HG03439 (cell line): ENCODE results near the gene L3MBTL3.
"Not testable (repeated sequence)": the region's sequence is repeated elsewhere in the genome, so short reads cannot be mapped to it uniquely, and the experiment has no call there.

Experiments used
- ATAC-seq: cut with Tn5 transposase; IDR thresholded peaks from one replicate; pipeline ENCODE4 v1.9.1; 2021; ENCODE audit warnings: mild to moderate bottlenecking, moderate library complexity; ENCODE audit not compliant: unreplicated experiment

The L3MBTL3 gene

GRCh38 chr6:130134582-130134981 lies 116.2 kb downstream of the L3MBTL3 start:
- no peak for ATAC-seq

DNA sequence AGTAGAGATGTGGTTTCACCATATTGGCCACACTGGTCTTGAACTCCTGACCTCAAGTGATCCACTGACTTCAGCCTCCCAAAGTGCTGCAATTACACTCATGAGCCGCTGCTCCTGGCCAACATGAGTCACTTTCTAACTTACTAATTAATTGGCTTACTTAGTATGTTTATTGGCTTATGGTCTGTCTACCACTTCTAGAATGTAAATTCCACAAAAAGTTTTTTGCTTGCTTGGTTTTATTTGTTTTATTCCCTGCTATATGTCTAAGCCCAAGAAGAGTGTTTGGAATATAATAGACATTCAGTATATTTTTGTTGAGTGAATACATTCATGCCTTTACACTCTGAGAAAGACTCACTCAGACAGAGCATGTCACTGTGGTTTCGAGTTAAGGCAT lies 118.4 kb downstream of the L3MBTL3 start:
- ATAC-seq, result no peak

DNA sequence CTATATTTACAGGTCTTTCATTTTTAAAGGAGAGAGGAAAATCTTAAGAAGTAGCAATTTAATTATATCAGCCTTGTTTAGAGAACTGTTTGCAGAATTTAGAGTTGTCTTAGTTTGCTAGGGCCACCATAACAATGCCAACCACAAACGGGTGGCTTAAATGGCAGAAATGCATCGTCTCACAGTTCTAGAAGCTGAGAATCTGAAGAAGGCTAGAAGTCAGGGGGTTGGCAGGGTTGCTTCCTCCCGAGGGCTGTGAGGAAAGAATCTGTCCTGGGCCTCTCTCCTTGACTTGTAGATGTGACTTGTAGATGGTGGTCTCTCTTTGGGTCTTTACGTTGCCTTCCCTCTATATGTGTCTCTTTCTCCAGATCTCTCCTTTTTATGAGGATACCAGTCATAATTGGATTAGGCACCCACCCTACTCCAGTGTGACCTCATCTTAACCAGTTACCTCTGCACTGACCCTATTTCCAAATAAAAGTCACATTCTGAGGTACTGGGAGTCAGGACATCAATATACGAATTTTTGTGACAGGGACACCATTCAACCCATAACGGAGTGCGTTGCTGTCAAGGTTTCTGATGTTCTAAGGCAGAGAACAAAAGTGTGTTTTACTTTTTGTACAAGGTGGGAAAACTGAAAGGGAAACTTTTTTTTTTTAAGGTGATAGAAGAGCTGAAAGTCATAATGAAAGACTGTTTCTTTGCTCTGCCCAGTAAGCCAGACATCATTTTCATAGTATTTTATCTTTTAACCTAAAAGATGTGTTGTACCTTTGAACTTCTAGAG lies 119.9 kb downstream of the L3MBTL3 start:
- ATAC-seq, result peak; percentile 76

DNA sequence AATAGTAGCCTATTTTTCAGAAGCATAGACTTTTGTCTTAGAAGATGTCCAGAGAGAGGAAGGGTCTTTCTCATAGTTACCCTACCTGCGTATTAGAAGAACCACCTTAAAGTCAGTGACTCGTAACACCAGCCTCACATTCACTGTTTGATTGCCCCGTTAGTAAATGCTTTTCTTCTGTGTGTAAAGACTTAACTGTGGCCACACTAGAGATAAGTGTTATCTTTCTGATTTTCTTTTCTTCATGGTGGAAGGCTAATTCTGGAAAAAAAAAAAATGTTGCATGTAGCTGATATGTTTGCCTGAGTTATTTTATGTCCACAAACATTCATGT lies 120.5 kb downstream of the L3MBTL3 start:
- ATAC-seq, result peak; percentile 27

- no peak for ATAC-seq
Observed at GRCh38 chr6:130140084-130140483, 121.7 kb downstream of the L3MBTL3 start.

- no peak for ATAC-seq
Observed at GRCh38 chr6:130143709-130144108, 125.3 kb downstream of the L3MBTL3 start.

DNA sequence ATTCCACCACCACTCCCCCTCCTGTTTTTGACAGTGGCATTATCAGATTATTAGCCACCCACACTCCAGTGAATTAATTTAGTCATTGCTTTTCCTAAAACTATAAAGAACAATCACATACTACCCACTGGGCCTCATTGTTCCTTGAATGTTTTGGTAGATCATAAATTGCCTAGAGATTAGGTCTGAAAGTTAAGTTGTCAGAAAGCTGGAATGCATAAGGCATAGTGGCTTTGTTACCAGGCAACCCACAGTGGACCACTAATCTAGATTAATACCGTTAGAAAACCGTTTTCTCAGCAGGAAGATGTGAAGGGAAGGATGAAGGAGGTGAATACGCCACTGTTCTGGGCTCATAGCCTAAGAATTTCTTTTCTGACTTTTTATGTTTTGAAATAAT lies 128.7 kb downstream of the L3MBTL3 start:
- ATAC-seq, result no peak

GRCh38 chr6:130148181-130148580 lies 129.8 kb downstream of the L3MBTL3 start:
- ATAC-seq, result no peak

GRCh38 chr6:130149016-130149415 lies 130.6 kb downstream of the L3MBTL3 start:
- ATAC-seq, result not testable (repeated sequence)

GRCh38 chr6:130150906-130151305 lies 132.5 kb downstream of the L3MBTL3 start:
- ATAC-seq, result no peak

DNA sequence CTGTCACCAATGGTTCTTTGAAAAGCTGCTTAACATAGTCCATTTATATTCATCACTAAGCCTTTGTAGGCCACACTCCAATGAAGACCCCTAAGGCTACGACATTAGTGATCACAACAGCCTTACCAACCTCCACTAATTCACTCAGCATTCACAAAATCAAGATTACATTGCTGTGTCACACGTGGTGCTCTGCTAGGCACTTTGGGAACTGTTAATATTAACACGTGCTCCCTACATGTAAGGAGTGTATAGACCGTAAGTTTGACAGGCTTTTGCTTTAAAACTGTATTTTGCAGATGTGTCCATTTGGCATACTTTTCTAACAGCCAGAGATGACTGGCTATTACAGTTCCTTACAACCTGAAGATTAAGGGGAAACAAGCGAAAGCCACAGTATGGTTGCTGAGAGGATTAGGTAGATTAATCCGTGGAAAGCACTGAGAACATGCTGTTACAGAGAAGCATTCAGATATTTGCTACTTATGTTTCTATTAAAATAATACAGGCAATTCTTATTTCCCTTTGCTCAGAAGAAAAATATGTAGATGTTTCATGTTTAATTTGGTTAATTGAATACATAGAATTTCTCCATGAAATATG lies 134.6 kb downstream of the L3MBTL3 start:
- ATAC-seq, result no peak

DNA sequence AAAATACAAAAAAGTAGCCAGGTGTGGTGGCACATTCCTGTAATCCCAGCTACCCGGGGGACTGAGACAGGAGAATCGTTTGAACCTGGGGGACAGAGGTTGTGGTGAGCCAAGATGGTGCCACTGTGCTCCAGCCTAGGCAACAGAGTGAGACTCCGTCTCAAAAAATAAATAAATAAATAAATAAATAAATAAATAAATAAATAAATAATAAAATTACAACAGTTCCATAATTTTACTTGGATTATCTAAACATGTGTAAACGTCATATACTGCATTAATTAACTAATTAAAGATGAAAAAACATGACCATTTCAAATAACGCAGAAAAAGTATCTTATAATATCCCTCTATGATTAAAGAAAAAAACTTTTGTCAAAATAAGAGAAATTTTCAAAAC lies 138.5 kb downstream of the L3MBTL3 start:
- no peak for ATAC-seq

DNA sequence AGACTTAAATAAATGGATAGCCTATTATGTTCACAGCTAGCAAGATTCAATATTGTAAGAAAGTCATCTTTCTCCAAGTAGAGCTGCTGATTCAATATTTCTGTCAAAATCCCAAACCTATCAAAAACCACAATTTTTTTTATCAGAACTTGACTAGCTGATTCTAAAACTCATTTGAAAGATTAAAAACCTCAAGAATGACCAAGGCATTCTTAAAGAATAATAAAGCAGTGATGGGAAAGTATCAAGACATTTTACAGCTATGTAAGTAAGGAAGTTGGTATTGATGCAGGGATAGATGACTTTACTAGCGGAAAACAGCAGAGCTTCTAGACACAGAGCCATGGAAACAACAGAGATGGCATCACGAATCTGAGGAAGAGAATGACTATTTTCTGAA lies 139.7 kb downstream of the L3MBTL3 start:
- ATAC-seq, result no peak

DNA sequence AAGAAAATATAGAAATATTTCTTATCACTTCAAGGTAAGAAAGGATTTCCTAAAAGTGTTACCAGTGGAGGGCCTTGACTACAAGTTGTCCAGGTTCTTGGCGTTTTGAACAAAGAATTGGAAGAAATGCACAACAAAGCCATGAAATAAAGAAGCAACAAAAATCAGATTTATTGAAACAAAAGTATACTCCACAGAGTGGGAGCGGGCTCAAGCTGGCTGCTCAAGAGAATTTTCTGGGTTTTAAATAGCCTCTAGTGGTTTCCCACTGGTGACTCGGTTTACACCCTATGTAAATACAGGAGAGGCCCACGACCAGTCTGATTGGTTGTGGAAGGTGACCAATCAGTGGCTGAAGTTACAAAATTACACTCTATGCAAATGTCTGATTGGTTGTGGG lies 140.2 kb downstream of the L3MBTL3 start:
- no peak for ATAC-seq

DNA sequence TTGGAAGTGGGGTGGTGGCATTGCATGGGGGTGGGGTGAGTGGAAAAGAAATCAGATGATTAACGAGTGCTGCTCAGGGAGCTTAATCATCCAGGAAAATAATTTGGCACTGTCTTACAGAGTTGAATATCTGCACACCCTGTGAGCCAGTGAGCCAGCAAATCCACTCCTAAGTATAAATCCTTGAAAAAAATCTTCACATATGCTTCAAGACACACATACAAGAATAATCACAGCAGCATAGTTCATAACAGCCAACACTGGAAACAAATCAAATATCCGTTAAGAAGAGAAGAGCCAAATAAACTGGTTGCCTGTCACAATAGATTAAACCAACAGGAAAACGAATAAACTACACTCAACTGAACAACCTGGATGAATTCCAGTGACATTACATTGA lies 141.6 kb downstream of the L3MBTL3 start:
- no peak for ATAC-seq

DNA sequence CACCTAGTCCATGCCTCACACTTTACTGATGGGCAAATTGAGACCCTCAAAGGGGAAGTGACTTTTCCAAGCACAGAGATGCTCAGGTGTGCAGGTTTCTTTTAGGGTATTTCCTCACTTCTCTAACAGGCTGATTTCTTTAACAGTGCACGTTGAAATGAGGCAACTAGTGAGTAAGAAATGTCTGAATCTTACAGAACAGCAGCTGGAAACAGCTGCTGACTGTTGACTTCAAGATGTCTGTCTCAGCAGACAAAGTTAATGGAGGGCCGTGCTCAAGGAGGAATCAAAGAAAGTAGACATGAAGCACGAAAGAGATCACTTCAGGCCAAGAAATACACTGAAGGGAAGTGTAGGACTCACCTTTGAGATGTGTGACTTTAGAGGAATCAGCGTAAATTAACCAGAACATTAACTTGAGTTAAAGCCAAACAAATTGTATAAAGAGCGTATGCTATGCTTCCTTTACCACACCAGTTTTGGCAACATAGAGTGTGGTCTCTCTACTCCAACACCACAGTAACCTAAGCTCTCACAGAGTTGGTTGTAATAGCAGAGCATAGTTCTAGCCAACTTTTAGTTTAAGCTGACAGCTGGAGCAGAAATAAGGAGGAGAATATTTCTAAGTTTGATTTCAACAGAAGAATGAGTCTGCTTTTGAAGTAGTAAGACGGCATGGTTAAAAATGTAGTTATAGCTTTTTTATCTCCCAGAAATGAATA lies 143.5 kb downstream of the L3MBTL3 start:
- ATAC-seq, result no peak

- no peak for ATAC-seq
Observed at GRCh38 chr6:130162421-130162820, 144.0 kb downstream of the L3MBTL3 start.

- ATAC-seq, result no peak
Observed at GRCh38 chr6:130163266-130163665, 144.9 kb downstream of the L3MBTL3 start.

- no peak for ATAC-seq
Observed at GRCh38 chr6:130164251-130164650, 145.9 kb downstream of the L3MBTL3 start.

DNA sequence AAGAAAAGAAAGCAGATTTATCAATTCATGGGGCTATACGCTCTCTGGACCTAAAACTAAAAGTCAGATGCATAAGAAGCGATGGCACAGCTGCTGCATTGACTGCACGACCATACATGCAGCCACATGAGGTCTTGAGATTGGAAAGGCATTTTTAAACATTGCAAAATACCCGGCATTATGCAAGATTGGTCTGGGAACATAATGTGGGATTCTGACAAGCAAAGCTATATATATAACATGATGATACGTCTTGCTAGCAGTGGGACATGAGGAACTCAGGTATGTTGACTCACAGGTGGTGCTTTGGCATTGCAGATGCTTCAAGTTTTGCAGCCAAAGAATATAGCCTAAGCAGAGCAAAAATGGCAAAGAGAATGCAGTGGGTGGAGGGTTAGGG lies 149.3 kb downstream of the L3MBTL3 start:
- ATAC-seq, result no peak

DNA sequence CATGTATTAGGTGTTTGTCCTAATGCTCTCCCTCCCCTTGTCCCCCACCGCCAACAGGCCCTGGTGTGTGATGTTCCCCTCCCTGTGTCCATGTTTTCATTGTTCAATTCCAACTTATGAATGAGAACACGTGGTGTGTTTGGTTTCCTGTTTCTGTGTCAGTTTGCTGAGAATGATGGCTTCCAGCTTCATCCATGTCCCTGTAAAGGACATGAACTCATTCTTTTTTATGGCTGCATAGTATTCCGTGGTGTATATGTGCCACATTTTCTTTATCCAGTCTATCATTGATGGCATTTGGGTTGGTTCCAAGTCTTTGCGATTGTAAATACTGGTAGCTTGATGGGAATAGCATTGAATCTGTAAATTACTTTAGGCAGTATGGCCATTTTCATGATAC lies 151.8 kb downstream of the L3MBTL3 start:
- ATAC-seq, result not testable (repeated sequence)

GRCh38 chr6:130173377-130174004 lies 155.1 kb downstream of the L3MBTL3 start:
- ATAC-seq, result not testable (repeated sequence)
